ENCODE results near the gene SLTM.

DNA sequence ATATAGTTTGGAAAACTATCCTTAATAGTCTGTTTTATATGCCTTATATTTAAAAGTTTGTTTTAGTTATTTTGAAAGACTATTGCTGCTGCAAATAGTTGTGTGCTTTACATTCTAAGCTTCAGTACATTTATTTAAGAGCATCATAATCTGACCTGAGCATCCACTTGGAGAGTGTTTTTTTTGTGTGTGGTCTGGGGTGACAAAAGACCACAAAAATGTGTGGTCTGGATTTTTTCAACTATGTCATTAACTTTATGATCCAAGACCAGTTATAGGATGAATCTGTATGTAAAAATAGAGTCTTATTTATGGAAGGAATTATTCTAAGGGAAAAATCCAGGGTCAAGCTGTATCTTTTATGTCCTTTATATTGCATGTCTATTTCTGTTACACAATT lies 77.4 kb downstream of the SLTM start:
- TF ChIP-seq RAD21 (IDR thresholded peaks at IDR 0.05; ENCODE audit: low read depth) = no peak
- TF ChIP-seq TCF12 (IDR thresholded peaks at IDR 0.05; ENCODE audit: low read depth) = no peak
- TF ChIP-seq NFIC (IDR thresholded peaks at IDR 0.05) = no peak
- TF ChIP-seq, protein P1, sequence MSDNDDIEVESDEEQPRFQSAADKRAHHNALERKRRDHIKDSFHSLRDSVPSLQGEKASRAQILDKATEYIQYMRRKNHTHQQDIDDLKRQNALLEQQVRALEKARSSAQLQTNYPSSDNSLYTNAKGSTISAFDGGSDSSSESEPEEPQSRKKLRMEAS (IDR thresholded peaks at IDR 0.05) = no peak
- no peak for TF ChIP-seq YY1 (IDR thresholded peaks at IDR 0.05; ENCODE audit: low read depth)
- no peak for TF ChIP-seq ZBTB7A (IDR thresholded peaks at IDR 0.05; ENCODE audit: low read depth)
- TF ChIP-seq EGR1 (IDR thresholded peaks at IDR 0.05) = no peak
- no peak for TF ChIP-seq USF1 (IDR thresholded peaks at IDR 0.05)
- no peak for TF ChIP-seq CREB1 (IDR thresholded peaks at IDR 0.05; ENCODE audit: low read depth)
- TF ChIP-seq, protein P2, sequence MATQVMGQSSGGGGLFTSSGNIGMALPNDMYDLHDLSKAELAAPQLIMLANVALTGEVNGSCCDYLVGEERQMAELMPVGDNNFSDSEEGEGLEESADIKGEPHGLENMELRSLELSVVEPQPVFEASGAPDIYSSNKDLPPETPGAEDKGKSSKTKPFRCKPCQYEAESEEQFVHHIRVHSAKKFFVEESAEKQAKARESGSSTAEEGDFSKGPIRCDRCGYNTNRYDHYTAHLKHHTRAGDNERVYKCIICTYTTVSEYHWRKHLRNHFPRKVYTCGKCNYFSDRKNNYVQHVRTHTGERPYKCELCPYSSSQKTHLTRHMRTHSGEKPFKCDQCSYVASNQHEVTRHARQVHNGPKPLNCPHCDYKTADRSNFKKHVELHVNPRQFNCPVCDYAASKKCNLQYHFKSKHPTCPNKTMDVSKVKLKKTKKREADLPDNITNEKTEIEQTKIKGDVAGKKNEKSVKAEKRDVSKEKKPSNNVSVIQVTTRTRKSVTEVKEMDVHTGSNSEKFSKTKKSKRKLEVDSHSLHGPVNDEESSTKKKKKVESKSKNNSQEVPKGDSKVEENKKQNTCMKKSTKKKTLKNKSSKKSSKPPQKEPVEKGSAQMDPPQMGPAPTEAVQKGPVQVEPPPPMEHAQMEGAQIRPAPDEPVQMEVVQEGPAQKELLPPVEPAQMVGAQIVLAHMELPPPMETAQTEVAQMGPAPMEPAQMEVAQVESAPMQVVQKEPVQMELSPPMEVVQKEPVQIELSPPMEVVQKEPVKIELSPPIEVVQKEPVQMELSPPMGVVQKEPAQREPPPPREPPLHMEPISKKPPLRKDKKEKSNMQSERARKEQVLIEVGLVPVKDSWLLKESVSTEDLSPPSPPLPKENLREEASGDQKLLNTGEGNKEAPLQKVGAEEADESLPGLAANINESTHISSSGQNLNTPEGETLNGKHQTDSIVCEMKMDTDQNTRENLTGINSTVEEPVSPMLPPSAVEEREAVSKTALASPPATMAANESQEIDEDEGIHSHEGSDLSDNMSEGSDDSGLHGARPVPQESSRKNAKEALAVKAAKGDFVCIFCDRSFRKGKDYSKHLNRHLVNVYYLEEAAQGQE (IDR thresholded peaks at IDR 0.05; ENCODE audit: low read depth) = no peak
- TF ChIP-seq EP300 (IDR thresholded peaks at IDR 0.05; ENCODE audit: borderline replicate concordance) = no peak
- no peak for TF ChIP-seq TAF1 (IDR thresholded peaks at IDR 0.05; ENCODE audit: low read depth)

Data from Ishikawa (cell line).